Activated CD4-positive, alpha-beta T cell treated with anti-CD3 and anti-CD28 coated beads, Interleukin-2, amount 10 ng/mL, durations not matched to agents 7 days and 5 days (primary cell): ENCODE measurements around the gene RMDN3. TPM values are rescaled to one million over a fixed set of nuclear protein-coding genes. Genes with fewer than 3 reads are reported as not detected.

ENCODE experiments used
- CTCF ChIA-PET: fragments of 350-600 bp; sonication (Branson Sonifier 250); formaldehyde crosslinking; loops from one replicate; lab custom pipeline; 2021; ENCODE audit warnings: antibody characterized with exemption; lab: Charles Lee
- POLR2A ChIA-PET: fragments of 350-600 bp; sonication (Branson Sonifier 250); formaldehyde crosslinking; loops from one replicate; lab custom pipeline; 2021; ENCODE audit warnings: antibody characterized with exemption; lab: Charles Lee
- DNase-seq: peaks from one replicate; pipeline ENCODE4 v3.0.0-alpha.2; 2020
- H3K27ac Mint-ChIP-seq: one replicate; pipeline ENCODE4 v1.8.0; 2021; ENCODE audit warnings: mild to moderate bottlenecking, moderate library complexity, mixed read lengths
- H3K27me3 Mint-ChIP-seq: one replicate; pipeline ENCODE4 v1.8.0; 2021; ENCODE audit warnings: mixed read lengths
- H3K36me3 Mint-ChIP-seq: one replicate; pipeline ENCODE4 v1.8.0; 2021; ENCODE audit warnings: low read depth, mixed read lengths
- H3K4me1 Mint-ChIP-seq: one replicate; pipeline ENCODE4 v1.8.0; 2021; ENCODE audit warnings: mixed read lengths
- H3K4me3 Mint-ChIP-seq: one replicate; pipeline ENCODE4 v1.8.0; 2021; ENCODE audit warnings: mild to moderate bottlenecking, moderate library complexity, mixed read lengths
- H3K9me3 Mint-ChIP-seq: one replicate; pipeline ENCODE4 v1.8.0; 2021; ENCODE audit warnings: mixed read lengths
- total RNA-seq, 2 experiments: library from RNA; stranded (reverse); gene quantifications; one replicate each; pipeline ENCODE4 v1.2.3, GENCODE V29; 2021

RMDN3 gene
- total RNA-seq, 2 experiments from 2014 or later, result 26.0 to 32.6 TPM

DNA sequence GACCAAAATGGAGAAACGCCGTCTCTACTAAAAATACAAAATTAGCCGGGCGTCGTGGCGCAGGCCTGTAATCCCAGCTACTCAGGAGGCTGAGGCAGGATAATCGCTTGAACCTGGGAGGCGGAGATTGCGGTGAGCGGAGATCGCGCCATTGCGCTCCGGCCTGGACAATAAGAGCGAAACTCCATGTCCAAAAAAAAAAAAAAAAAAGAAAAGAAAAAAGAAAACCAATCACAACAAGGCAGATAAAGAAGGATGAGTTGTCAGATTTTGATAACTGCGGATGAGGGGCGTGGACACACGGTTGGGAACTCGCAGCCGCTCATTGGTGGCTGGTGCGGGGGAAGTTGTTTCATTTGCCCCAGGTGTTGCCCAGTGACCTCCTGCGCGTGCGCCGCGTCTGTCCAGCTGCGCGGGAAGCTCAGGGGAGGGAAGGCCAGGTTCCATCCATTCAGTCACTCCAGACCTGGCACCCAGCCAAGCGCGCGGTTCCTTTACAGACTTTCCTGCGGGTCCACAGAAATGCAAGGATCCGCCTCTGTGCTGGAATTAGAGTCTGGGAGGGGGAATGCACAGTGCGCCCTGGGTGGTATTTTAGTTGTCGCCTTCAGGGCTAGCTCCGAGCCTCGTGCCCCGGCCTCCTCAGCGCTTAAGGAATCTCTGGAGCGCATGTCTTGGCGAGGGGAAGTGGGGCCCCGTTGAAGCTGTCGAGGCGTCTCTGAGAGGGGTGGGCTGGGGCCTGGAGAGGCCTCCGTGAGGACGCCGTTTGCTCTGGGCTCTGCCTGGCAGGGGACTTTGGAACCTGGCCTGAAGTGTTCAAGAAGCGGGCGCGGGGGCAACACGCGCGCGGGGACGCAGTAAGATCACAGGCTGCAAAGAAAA is 8.1 kb upstream of the RMDN3 start:
- CTCF ChIA-PET, result interaction anchor here (0.6 to 2.5 kb wide), 6 partner anchors 10 to 114 kb away, joined by 3 to 11 read pairs (median 4); no protein-coding TSS in a partner anchor
- peaks cover 1% of the 10 kb centered on the region for H3K36me3 Mint-ChIP-seq

DNA sequence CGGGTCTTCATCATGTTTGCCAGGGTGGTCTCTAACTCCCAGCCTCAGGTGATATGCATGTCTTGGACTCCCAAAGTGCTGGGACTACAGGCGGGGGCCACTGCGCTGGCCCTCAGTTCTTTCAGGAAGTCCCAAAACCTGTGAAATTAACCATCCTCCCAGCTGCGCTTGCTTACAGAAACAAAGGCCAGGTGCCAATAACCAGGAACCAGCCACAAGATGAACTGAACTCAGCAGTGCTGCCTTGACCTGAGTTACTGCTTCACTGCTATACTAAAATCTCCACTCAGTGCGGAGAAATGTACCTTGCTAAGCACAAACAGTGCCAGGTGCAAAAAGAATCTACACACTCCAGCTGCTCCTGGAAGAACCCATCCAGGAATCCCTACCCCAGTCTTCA is 4.9 kb upstream of the RMDN3 start:
- Mint-ChIP-seq H3K4me3 (no peak overlapping the region), H3K9me3 (no peaks in the 10 kb centered on the region), H3K27me3 (no peaks in the 10 kb centered on the region), H3K27ac (no peak overlapping the region), H3K36me3 (no peaks in the 10 kb centered on the region), H3K4me1 (peaks cover 30% of the 10 kb centered on the region)
- ChIA-PET POLR2A (no interaction called here), CTCF (interaction anchor here (0.9 kb wide), 1 partner anchor 20 kb away, joined by 3 read pairs; no protein-coding TSS in a partner anchor)
- DNase-seq, result no peak

More for the DNA sequence above, 8.1 kb upstream of the RMDN3 start:
- Mint-ChIP-seq H3K4me1 (peaks cover 36% of the 10 kb centered on the region), H3K4me3 (peak overlapping the region; percentile 84), H3K27me3 (no peaks in the 10 kb centered on the region), H3K27ac (peak overlapping the region; percentile 92), H3K9me3 (no peaks in the 10 kb centered on the region)
- POLR2A ChIA-PET, result no interaction called here
- peak; percentile 47 for DNase-seq

DNA sequence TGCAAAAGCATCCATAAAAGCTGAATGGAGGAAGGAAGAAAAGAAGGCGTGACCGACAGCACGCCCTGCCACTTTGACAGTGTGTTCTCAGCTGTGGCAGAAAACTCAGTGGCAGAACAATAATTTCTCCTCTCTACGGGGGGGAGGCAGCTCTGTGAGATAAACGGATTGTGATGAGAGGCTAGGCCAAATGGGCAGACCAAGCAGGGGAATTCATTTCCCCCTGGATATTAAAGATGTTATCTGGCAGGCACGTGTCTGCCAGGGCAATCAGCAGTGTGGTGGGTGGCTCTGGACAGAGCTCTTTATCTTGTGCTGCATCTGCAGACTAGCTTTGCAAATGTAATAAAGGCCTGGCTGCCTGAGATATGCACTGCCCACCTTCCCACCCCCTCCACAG is 1.9 kb upstream of the RMDN3 start:
- ChIA-PET POLR2A (no interaction called here), CTCF (interaction anchor here (0.7 to 1.4 kb wide), 3 partner anchors 11 to 50 kb away, joined by 3 to 6 read pairs (median 4); partner anchors contain the start of genes DNAJC17 and ZFYVE19)
- H3K27ac Mint-ChIP-seq, result peak overlapping the region; percentile 68
- no peaks in the 10 kb centered on the region for H3K27me3 Mint-ChIP-seq
- peaks cover 29% of the 10 kb centered on the region for H3K4me1 Mint-ChIP-seq
- no peak overlapping the region for H3K4me3 Mint-ChIP-seq
- no peak for DNase-seq
- peaks cover 15% of the 10 kb centered on the region for H3K36me3 Mint-ChIP-seq
- H3K9me3 Mint-ChIP-seq, result no peaks in the 10 kb centered on the region

DNA sequence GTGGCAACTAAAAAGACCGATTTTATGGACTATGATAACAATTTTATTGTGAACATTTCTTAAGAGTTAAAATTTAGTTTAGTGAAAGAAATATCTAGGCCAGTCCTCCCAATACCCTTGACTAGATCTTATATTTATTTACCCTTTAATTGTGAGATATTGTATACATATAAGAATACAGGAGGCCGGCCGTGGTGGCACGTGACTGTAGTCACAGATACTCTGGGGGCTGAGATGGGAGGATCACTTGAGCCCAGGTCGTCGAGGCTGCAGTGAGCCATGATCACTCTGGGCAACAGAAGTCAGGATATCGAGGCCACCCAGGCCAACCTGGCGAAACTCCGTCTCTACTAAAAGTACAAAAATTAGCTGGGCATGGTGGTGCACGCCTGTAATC is 756 bp upstream of the RMDN3 start:
- H3K9me3 Mint-ChIP-seq, result no peaks in the 10 kb centered on the region
- H3K4me3 Mint-ChIP-seq, result peak overlapping the region; percentile 90
- H3K27me3 Mint-ChIP-seq, result no peaks in the 10 kb centered on the region
- peaks cover 38% of the 10 kb centered on the region for H3K4me1 Mint-ChIP-seq
- POLR2A ChIA-PET, result no interaction called here
- no peak for DNase-seq
- H3K27ac Mint-ChIP-seq, result peak overlapping the region; percentile 98
- CTCF ChIA-PET, result interaction anchor here (0.6 to 0.7 kb wide), 4 partner anchors 10 to 512 kb away, joined by 3 to 5 read pairs (median 3); partner anchors contain the start of gene RPUSD2
- peaks cover 25% of the 10 kb centered on the region for H3K36me3 Mint-ChIP-seq

DNA sequence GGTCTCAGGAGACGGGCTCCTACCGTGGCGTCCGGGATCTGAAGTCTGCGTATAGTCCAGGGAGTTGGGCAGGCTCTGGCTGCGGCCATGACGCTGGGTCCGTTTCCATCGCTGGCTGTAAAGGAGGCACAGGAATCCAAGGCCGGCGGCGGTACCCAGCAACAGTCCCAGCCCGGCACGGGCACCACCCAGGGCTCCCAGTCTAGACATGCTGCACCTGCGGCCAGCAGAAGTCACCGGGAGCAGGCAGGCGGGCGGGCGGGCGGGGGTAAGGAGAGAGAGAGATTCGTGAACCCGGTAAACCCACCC is 526 bp downstream of the RMDN3 start:
- peak; percentile 28 for DNase-seq
- Mint-ChIP-seq H3K4me3 (peak overlapping the region; percentile 90), H3K4me1 (peaks cover 38% of the 10 kb centered on the region), H3K36me3 (peaks cover 31% of the 10 kb centered on the region), H3K27ac (peak overlapping the region; percentile 98), H3K9me3 (no peaks in the 10 kb centered on the region), H3K27me3 (no peaks in the 10 kb centered on the region)
- ChIA-PET POLR2A (no interaction called here), CTCF (interaction anchor here (1.0 to 1.5 kb wide), 2 partner anchors 11 to 46 kb away, joined by 3 to 4 read pairs; no protein-coding TSS in a partner anchor)

DNA sequence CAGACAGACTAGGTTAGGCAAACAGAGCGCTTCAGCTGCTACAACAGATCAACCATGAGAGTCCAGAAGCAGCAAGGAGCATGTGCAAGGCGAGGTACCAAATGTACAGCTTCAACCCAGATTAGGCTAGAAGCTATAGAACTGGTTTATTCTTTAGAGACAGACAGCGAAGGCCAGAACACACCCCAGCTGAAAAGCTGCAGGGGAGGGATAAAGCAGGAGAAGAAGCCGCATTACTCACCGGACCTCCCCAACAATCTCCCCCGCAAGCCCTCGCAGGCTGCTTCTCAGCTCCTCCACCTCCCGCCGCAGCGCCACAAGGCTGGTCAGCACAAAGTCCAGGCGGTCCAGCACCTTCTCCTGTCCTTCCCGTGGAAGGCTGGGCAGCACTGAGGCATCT is 3.3 kb downstream of the RMDN3 start:
- POLR2A ChIA-PET, result no interaction called here
- DNase-seq, result no peak

DNA sequence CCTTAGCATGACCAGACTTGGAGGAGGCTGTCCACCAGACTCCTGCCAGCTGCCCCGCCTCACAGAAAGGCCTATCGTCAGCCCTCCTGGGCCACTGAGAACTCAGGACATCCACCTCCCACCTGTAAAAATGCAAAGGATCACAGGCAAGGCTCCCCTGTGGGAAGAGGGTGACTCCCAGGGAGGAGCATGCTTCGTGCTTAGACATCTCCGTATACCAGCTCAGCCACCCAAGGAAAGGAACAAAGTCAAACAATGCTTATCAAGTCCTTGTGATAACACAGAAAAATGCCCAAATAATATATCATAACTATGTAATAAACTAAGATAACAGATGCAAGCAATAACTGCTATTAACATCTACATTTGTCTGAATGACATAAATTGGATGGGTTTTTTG is 4.2 kb downstream of the RMDN3 start:
- Mint-ChIP-seq H3K27me3 (no peaks in the 10 kb centered on the region), H3K4me3 (no peak overlapping the region), H3K4me1 (peaks cover 44% of the 10 kb centered on the region), H3K9me3 (no peaks in the 10 kb centered on the region), H3K27ac (no peak overlapping the region), H3K36me3 (peaks cover 48% of the 10 kb centered on the region)
- no peak for DNase-seq
- POLR2A ChIA-PET, result interaction anchor here (1.1 kb wide), 1 partner anchor 26 kb away, joined by 3 read pairs; no protein-coding TSS in a partner anchor
- CTCF ChIA-PET, result interaction anchor here (0.5 to 1.0 kb wide), 2 partner anchors 13 to 1460 kb away, joined by 3 read pairs; partner anchors contain the start of gene GCHFR

More for the DNA sequence above, 3.3 kb downstream of the RMDN3 start:
- Mint-ChIP-seq H3K4me3 (no peak overlapping the region), H3K36me3 (peaks cover 46% of the 10 kb centered on the region), H3K4me1 (peaks cover 43% of the 10 kb centered on the region), H3K9me3 (no peaks in the 10 kb centered on the region), H3K27ac (peak overlapping the region; percentile 98), H3K27me3 (no peaks in the 10 kb centered on the region)
- CTCF ChIA-PET, result interaction anchor here (1.6 to 2.1 kb wide), 2 partner anchors 8 to 17 kb away, joined by 6 read pairs; no protein-coding TSS in a partner anchor

DNA sequence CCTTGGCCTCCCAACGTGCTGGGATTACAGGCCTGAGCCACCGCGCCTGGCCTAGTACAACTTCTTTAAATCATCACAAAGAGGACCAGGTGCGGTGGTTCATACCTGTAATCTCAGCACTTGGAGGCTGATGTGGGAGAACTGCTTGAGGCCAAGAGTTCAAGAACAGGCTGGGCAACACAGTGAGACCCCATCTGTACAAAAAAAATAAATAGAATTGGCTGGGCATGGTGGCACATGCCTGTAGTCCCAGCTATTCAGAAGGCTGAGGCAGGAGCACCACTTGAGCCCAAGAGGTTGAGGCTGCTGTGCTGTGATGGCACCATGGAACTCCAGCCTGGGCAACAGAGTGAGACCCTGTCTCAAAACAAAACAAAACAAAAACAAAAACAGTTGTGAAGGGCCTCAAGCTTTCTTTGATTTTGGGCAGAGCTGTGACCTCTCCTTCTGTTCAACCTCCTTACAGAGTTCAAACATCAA is 5.9 kb downstream of the RMDN3 start:
- POLR2A ChIA-PET, result no interaction called here
- H3K36me3 Mint-ChIP-seq, result peaks cover 57% of the 10 kb centered on the region
- no peak for DNase-seq
- no peaks in the 10 kb centered on the region for H3K9me3 Mint-ChIP-seq
- CTCF ChIA-PET, result interaction anchor here (1.2 to 1.4 kb wide), 3 partner anchors 8 to 33 kb away, joined by 3 to 4 read pairs (median 3); partner anchors contain the start of gene GCHFR
- no peaks in the 10 kb centered on the region for H3K27me3 Mint-ChIP-seq
- H3K4me3 Mint-ChIP-seq, result no peak overlapping the region
- H3K27ac Mint-ChIP-seq, result peak overlapping the region; percentile 56
- H3K4me1 Mint-ChIP-seq, result peaks cover 53% of the 10 kb centered on the region

DNA sequence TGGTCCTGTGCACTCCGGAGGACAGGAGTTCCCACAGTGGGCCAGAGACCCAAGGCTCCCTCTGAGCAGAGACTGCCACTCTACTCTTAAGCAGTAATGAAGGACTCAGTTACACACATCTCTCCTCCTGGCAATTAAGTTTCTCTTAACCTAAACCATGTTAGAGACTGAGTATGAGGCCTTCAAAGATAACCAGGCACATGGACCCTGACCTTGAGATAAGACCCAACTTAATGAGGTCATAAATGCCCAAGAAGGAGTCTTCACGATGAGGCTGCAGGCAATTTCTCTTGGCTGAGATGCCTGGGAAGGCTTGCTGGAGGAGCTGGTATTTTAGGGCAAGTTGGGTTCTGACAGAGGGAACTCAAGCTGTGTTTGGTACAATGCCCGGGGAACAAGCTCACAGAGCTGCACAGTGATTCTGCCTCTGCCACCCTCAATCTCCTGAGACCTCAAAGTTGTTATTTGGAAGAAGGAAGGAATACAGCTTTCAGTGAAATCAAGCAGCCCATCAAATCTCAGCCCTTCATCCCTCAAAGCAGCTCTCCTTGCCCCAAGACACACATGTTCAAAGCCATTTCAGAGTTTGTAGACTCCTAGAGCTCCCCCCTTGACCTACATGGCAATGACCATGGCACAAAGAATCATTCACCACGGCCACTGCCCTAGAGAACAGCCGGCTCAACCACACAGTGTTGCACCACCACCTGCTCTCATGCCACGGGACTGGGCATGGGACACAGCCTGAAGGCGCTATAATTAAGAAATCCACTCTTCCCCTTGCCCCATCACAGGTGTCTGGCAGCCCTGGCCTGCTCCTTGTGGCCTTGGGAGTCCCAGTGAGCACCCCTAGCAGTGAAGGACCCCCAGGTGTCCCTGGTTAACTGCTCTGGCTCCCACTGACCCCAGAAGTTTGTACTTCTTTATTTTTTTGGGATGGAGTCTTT is 7.1 kb downstream of the RMDN3 start:
- no peak for DNase-seq
- Mint-ChIP-seq H3K27me3 (no peaks in the 10 kb centered on the region), H3K27ac (peak overlapping the region; percentile 38), H3K4me3 (no peak overlapping the region), H3K9me3 (no peaks in the 10 kb centered on the region), H3K4me1 (peaks cover 55% of the 10 kb centered on the region), H3K36me3 (peaks cover 57% of the 10 kb centered on the region)
- ChIA-PET POLR2A (no interaction called here), CTCF (interaction anchor here (1.2 to 1.3 kb wide), 2 partner anchors 9 to 35 kb away, joined by 3 read pairs; no protein-coding TSS in a partner anchor)

DNA sequence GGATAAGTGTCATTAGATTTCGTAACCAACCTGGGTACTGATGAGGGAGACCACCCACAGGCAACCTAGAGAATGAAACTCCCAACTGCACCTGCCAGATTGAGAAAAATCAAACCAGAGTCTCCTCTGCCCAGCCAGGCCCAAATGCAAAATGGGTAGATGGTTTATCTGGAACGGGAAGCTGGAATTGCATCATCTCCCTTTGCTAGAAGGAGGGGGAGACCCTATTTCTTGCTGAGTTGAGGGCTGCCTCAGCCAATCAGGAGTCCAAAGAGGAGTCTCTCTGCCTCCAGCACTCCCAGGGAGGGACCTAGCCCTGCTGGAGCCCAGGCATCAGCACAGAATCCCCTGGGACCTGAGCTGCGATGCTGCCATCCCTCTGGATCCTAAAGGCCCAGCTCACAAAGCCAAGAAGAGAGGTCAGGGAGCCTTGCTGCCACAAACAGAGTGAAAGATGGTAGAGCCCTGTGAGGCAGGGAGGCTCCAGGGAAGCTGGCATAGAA is 8.1 kb downstream of the RMDN3 start:
- H3K27me3 Mint-ChIP-seq, result no peaks in the 10 kb centered on the region
- peaks cover 56% of the 10 kb centered on the region for H3K36me3 Mint-ChIP-seq
- H3K27ac Mint-ChIP-seq, result peak overlapping the region; percentile 33
- peaks cover 54% of the 10 kb centered on the region for H3K4me1 Mint-ChIP-seq
- DNase-seq, result no peak
- POLR2A ChIA-PET, result no interaction called here
- H3K4me3 Mint-ChIP-seq, result no peak overlapping the region
- H3K9me3 Mint-ChIP-seq, result no peaks in the 10 kb centered on the region
- CTCF ChIA-PET, result interaction anchor here (1.2 to 1.3 kb wide), 2 partner anchors 8 to 36 kb away, joined by 3 read pairs; no protein-coding TSS in a partner anchor

DNA sequence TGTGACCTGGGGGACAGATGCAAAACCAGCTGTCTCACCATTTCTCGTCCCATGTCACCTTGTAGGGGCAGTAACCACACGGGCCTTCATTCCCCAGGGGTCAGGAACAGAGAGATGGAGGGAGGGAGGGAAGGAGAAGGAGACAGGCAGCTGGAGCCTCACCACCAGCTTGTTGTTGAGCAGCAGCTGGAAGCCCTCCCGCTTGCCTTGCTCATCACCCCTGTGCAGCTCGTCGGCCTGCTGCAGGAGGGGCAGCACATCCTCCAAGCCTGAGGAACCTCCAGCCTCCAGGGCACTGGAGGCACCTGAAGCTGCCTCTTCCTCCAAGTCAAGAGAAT is 10.3 kb downstream of the RMDN3 start:
- POLR2A ChIA-PET, result no interaction called here
- H3K9me3 Mint-ChIP-seq, result no peaks in the 10 kb centered on the region
- DNase-seq, result no peak
- peaks cover 50% of the 10 kb centered on the region for H3K36me3 Mint-ChIP-seq
- no peak overlapping the region for H3K4me3 Mint-ChIP-seq
- H3K27ac Mint-ChIP-seq, result peak overlapping the region; percentile 92
- H3K27me3 Mint-ChIP-seq, result no peaks in the 10 kb centered on the region
- CTCF ChIA-PET, result interaction anchor here (0.8 to 3.2 kb wide), 7 partner anchors 12 to 164 kb away, joined by 3 to 13 read pairs (median 4); partner anchors contain the start of genes C15orf62 and VPS18
- H3K4me1 Mint-ChIP-seq, result peaks cover 47% of the 10 kb centered on the region
